MM.1S (cell line): Measurements from ENCODE around the gene PNPLA7.

Experiments used
- EZH2 ChIP-seq: fragments of 300-600 bp; sonication (generic); optimal IDR thresholded peaks from 2 replicates; pipeline ENCODE3; 2017; ENCODE audit warnings: low read depth, mild to moderate bottlenecking, antibody characterized with exemption, low read length, mixed read lengths
- EZH2phosphoT487 ChIP-seq: fragments of 300-600 bp; sonication (generic); IDR thresholded peaks from 2 replicates; pipeline ENCODE4 v1.6.1; 2018; ENCODE audit warnings: antibody characterized with exemption, low read length
- TF ChIP-seq, protein P1 (sequence below): fragments of 300-600 bp; sonication (generic); IDR thresholded peaks from 2 replicates; pipeline ENCODE4 v1.5.1; 2016; ENCODE audit warnings: antibody characterized with exemption, low read length, mixed read lengths

DNA sequence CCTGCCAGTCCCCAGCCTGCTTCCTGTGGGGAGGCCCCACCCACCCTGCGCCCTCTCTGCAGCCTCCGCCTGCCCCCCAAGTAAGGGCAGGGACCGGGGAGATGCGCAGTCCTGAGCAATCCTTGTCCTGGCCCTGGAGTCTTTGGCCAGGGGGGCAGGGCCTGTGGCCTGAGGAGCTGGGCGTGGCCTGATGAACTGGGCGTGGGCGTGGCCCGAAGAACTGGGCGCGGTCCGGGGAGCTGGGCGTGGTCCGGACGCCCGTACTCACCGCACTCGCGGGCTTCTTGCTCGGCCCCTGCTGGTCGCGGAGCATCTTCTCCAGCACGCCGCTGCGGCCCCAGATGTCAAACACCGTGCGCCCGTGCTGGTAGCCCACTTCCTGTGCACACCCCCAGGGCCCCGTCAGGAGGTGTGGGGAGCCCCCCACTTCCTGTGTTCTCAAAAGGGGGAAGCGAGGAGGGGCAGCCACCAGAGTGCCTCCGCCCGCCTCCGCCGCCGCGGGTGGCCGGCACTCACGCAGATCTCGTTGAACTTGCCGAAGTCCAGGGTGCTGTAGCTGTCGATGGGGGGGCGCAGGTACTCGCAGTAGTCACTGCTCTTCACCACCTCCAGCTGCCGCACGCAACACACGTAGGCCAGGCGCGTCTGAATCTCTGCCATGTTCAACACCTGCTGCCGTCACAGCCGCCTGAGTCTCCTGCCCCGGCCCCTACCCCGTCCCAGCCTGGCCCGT lies 88.4 kb downstream of the PNPLA7 start:
- TF ChIP-seq, protein P1, sequence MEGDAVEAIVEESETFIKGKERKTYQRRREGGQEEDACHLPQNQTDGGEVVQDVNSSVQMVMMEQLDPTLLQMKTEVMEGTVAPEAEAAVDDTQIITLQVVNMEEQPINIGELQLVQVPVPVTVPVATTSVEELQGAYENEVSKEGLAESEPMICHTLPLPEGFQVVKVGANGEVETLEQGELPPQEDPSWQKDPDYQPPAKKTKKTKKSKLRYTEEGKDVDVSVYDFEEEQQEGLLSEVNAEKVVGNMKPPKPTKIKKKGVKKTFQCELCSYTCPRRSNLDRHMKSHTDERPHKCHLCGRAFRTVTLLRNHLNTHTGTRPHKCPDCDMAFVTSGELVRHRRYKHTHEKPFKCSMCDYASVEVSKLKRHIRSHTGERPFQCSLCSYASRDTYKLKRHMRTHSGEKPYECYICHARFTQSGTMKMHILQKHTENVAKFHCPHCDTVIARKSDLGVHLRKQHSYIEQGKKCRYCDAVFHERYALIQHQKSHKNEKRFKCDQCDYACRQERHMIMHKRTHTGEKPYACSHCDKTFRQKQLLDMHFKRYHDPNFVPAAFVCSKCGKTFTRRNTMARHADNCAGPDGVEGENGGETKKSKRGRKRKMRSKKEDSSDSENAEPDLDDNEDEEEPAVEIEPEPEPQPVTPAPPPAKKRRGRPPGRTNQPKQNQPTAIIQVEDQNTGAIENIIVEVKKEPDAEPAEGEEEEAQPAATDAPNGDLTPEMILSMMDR = no peak
- no peak for TF ChIP-seq EZH2phosphoT487
- no peak for TF ChIP-seq EZH2
